Uterus (tissue), 4 donors: Measurements from ENCODE around the gene FAIM. TPM values are rescaled to one million over a fixed set of nuclear protein-coding genes. Genes with fewer than 3 reads are reported as not detected.
"Not testable (repeated sequence)": the region's sequence is repeated elsewhere in the genome, so short reads cannot be mapped to it uniquely, and the experiment has no call there.

Experiments
- DNase-seq, 2 donors: peaks; one replicate each; pipeline ENCODE4 v3.0.0-alpha.2; 2019 to 2020
- H3K27ac ChIP-seq, 2 donors: fragments of 200-600 bp; sonication (generic); 1 replicate in 1 of 2; 2 replicates in 1 of 2; pipeline ENCODE4 v1.5.1; 2016 to 2018
- H3K27me3 ChIP-seq, 2 donors: fragments of 200-600 bp; sonication (generic); one replicate each; pipeline ENCODE4 v1.5.1; 2018 to 2019; ENCODE audit warnings: control low read depth in 1 of 2
- H3K36me3 ChIP-seq, 2 donors: fragments of 200-600 bp; sonication (generic); one replicate each; pipeline ENCODE4 v1.5.1; 2019; ENCODE audit warnings: control low read depth in 1 of 2
- H3K4me1 ChIP-seq, 2 donors: fragments of 200-600 bp; sonication (generic); one replicate each; pipeline ENCODE4 v1.5.1; 2018 to 2019; ENCODE audit warnings: control low read depth in 1 of 2
- H3K4me3 ChIP-seq, 2 donors: fragments of 200-600 bp; sonication (generic); 1 replicate in 1 of 2; 2 replicates in 1 of 2; pipeline ENCODE4 v1.5.1; 2018 to 2019; ENCODE audit warnings: mild to moderate bottlenecking in 1 of 2
- H3K9me3 ChIP-seq, 2 donors: fragments of 200-600 bp; sonication (generic); one replicate each; pipeline ENCODE4 v1.5.1; 2019; ENCODE audit warnings: control low read depth in 1 of 2
- CTCF ChIP-seq, 4 experiments: fragments of 200-600 bp in 2 of 4; fragments of 450-650 bp in 2 of 4; sonication (generic) in 2 of 4; IDR thresholded peaks; one replicate each; pipeline ENCODE4 v1.5.1; 2016 to 2019; ENCODE audit warnings: antibody characterized with exemption in 4 of 4, mild to moderate bottlenecking in 2 of 4, moderate library complexity in 1 of 4
- POLR2A ChIP-seq, 2 donors: fragments of 450-650 bp; IDR thresholded peaks; one replicate each; pipeline ENCODE4 v1.6.1; 2016; ENCODE audit warnings: antibody characterized with exemption in 2 of 2, mild to moderate bottlenecking in 1 of 2, moderate library complexity in 1 of 2
- intact Hi-C: fragments of 100-400 bp; cut with DNase I; formaldehyde crosslinking; loops from one replicate; pipeline ENCODE4 v1.15.1; 2023; ENCODE audit warnings: low total_unique reads
- total RNA-seq, 4 donors: library from RNA; depleted of rRNA in 3 of 4; stranded (reverse); fragments of >200 nt in 3 of 4; gene quantifications; one replicate each; pipeline versions ENCODE4 v1.1.0 to v1.2.4, GENCODE V29; 2014 to 2023
- donor health status: DM: yes; HTN: yes; CAD: no.

Gene FAIM
- total RNA-seq, 4 donors from 2014 or later = 1.3 to 17.6 (median 8.9) TPM

- H3K36me3 ChIP-seq = no peaks in the 10 kb centered on the region
- no peak overlapping the region for H3K4me3 ChIP-seq
- H3K9me3 ChIP-seq = peaks cover 0 to 8% of the 10 kb centered on the region in 2 donors
- intact Hi-C loops = no loop called here
- H3K27ac ChIP-seq = no peak overlapping the region
- TF ChIP-seq CTCF (IDR thresholded peaks at IDR 0.05) (no peak), POLR2A (IDR thresholded peaks at IDR 0.05) (no peak)
- no peaks in the 10 kb centered on the region for H3K4me1 ChIP-seq
- H3K27me3 ChIP-seq = no peaks in the 10 kb centered on the region
- DNase-seq = no peak
Measured at GRCh38 chr3:138670407-138670806, 61.8 kb downstream of the FAIM start.

GRCh38 chr3:138673641-138674530 lies 65.3 kb downstream of the FAIM start:
- H3K4me3 ChIP-seq = no peak overlapping the region
- no peak for DNase-seq
- H3K9me3 ChIP-seq = peaks cover 0 to 16% of the 10 kb centered on the region in 2 donors
- no peaks in the 10 kb centered on the region for H3K27me3 ChIP-seq
- no peaks in the 10 kb centered on the region for H3K36me3 ChIP-seq
- intact Hi-C loops = no loop called here
- no peak for TF ChIP-seq POLR2A (IDR thresholded peaks at IDR 0.05)
- TF ChIP-seq CTCF (IDR thresholded peaks at IDR 0.05) = no peak
- H3K27ac ChIP-seq = no peak overlapping the region
- no peaks in the 10 kb centered on the region for H3K4me1 ChIP-seq

GRCh38 chr3:138675393-138675792 lies 66.8 kb downstream of the FAIM start:
- Histone ChIP-seq H3K4me1 (no peaks in the 10 kb centered on the region), H3K9me3 (peaks cover 0 to 16% of the 10 kb centered on the region in 2 donors), H3K4me3 (no peak overlapping the region), H3K27ac (no peak overlapping the region), H3K27me3 (no peaks in the 10 kb centered on the region), H3K36me3 (no peaks in the 10 kb centered on the region)
- no peak for TF ChIP-seq POLR2A (IDR thresholded peaks at IDR 0.05)
- no peak for TF ChIP-seq CTCF (IDR thresholded peaks at IDR 0.05)
- intact Hi-C loops = no loop called here
- DNase-seq = no peak

GRCh38 chr3:138678086-138678485 lies 69.5 kb downstream of the FAIM start:
- intact Hi-C loops = no loop called here
- no peak for DNase-seq
- Histone ChIP-seq H3K4me3 (no peak overlapping the region), H3K9me3 (peaks cover 0 to 16% of the 10 kb centered on the region in 2 donors), H3K4me1 (no peaks in the 10 kb centered on the region), H3K27ac (no peak overlapping the region), H3K27me3 (no peaks in the 10 kb centered on the region), H3K36me3 (no peaks in the 10 kb centered on the region)
- TF ChIP-seq POLR2A (IDR thresholded peaks at IDR 0.05) = no peak
- TF ChIP-seq CTCF (IDR thresholded peaks at IDR 0.05) = no peak

- H3K9me3 ChIP-seq = peaks cover 0 to 16% of the 10 kb centered on the region in 2 donors
- no peak overlapping the region for H3K4me3 ChIP-seq
- no peak overlapping the region for H3K27ac ChIP-seq
- H3K36me3 ChIP-seq = no peaks in the 10 kb centered on the region
- no peak for DNase-seq
- no peaks in the 10 kb centered on the region for H3K27me3 ChIP-seq
- TF ChIP-seq POLR2A (IDR thresholded peaks at IDR 0.05) (no peak), CTCF (IDR thresholded peaks at IDR 0.05) (no peak)
- intact Hi-C loops = no loop called here
- no peaks in the 10 kb centered on the region for H3K4me1 ChIP-seq
Measured at GRCh38 chr3:138678874-138679392, 70.4 kb downstream of the FAIM start.

GRCh38 chr3:138680974-138681373 lies 72.4 kb downstream of the FAIM start:
- intact Hi-C loops, H3K27me3 ChIP-seq, H3K36me3 ChIP-seq, H3K27ac ChIP-seq, DNase-seq, H3K9me3 ChIP-seq, H3K4me3 ChIP-seq, H3K4me1 ChIP-seq: not testable (repeated sequence)
